Measurements from ENCODE around the gene NPRL2.

NPRL2 gene

GRCh38 chr3:50383750-50384149 is 33.2 kb upstream of the NPRL2 start:
- no peak for DNase-seq (ENCODE audit: low read depth)
- TF ChIP-seq POLR2A (IDR thresholded peaks at IDR 0.05; ENCODE audit: extremely low read depth, insufficient read length) (no peak), CTCF (IDR thresholded peaks at IDR 0.05; ENCODE audit: low read depth, low read length) (no peak), MYC (IDR thresholded peaks at IDR 0.05; ENCODE audit: low read depth, low read length) (no peak), MAX (IDR thresholded peaks at IDR 0.05; ENCODE audit: low read depth, low read length) (no peak)
- H3K4me3 ChIP-seq (ENCODE audit: low read depth, low read length): no peak overlapping the region

GRCh38 chr3:50382722-50383121 is 32.1 kb upstream of the NPRL2 start:
- TF ChIP-seq CTCF (IDR thresholded peaks at IDR 0.05; ENCODE audit: low read depth, low read length): no peak
- TF ChIP-seq POLR2A (IDR thresholded peaks at IDR 0.05; ENCODE audit: extremely low read depth, insufficient read length): no peak
- no peak for TF ChIP-seq MYC (IDR thresholded peaks at IDR 0.05; ENCODE audit: low read depth, low read length)
- H3K4me3 ChIP-seq (ENCODE audit: low read depth, low read length): no peak overlapping the region
- no peak for DNase-seq (ENCODE audit: low read depth)

GRCh38 chr3:50381383-50381782 is 30.8 kb upstream of the NPRL2 start:
- no peak overlapping the region for H3K4me3 ChIP-seq (ENCODE audit: low read depth, low read length)

GRCh38 chr3:50380405-50381085 is 30.0 kb upstream of the NPRL2 start:
- no peak overlapping the region for H3K4me3 ChIP-seq (ENCODE audit: low read depth, low read length)
- no peak for DNase-seq (ENCODE audit: low read depth)
- no peak for TF ChIP-seq POLR2A (IDR thresholded peaks at IDR 0.05; ENCODE audit: extremely low read depth, insufficient read length)
- TF ChIP-seq MYC (IDR thresholded peaks at IDR 0.05; ENCODE audit: low read depth, low read length): no peak
- no peak for TF ChIP-seq MAX (IDR thresholded peaks at IDR 0.05; ENCODE audit: low read depth, low read length)

More at GRCh38 chr3:50381383-50381782, 30.8 kb upstream of the NPRL2 start:
- TF ChIP-seq MYC (IDR thresholded peaks at IDR 0.05; ENCODE audit: low read depth, low read length) (no peak), CTCF (IDR thresholded peaks at IDR 0.05; ENCODE audit: low read depth, low read length) (no peak), POLR2A (IDR thresholded peaks at IDR 0.05; ENCODE audit: extremely low read depth, insufficient read length) (no peak), MAX (IDR thresholded peaks at IDR 0.05; ENCODE audit: low read depth, low read length) (no peak)
- no peak for DNase-seq (ENCODE audit: low read depth)

GRCh38 chr3:50378757-50379156 is 28.2 kb upstream of the NPRL2 start:
- TF ChIP-seq CTCF (IDR thresholded peaks at IDR 0.05; ENCODE audit: low read depth, low read length) (no peak), MYC (IDR thresholded peaks at IDR 0.05; ENCODE audit: low read depth, low read length) (no peak), MAX (IDR thresholded peaks at IDR 0.05; ENCODE audit: low read depth, low read length) (no peak), POLR2A (IDR thresholded peaks at IDR 0.05; ENCODE audit: extremely low read depth, insufficient read length) (no peak)
- no peak overlapping the region for H3K4me3 ChIP-seq (ENCODE audit: low read depth, low read length)
- DNase-seq (ENCODE audit: low read depth): no peak

GRCh38 chr3:50378024-50378423 is 27.4 kb upstream of the NPRL2 start:
- no peak overlapping the region for H3K4me3 ChIP-seq (ENCODE audit: low read depth, low read length)
- TF ChIP-seq MAX (IDR thresholded peaks at IDR 0.05; ENCODE audit: low read depth, low read length): no peak
- no peak for TF ChIP-seq MYC (IDR thresholded peaks at IDR 0.05; ENCODE audit: low read depth, low read length)
- TF ChIP-seq POLR2A (IDR thresholded peaks at IDR 0.05; ENCODE audit: extremely low read depth, insufficient read length): no peak
- no peak for TF ChIP-seq CTCF (IDR thresholded peaks at IDR 0.05; ENCODE audit: low read depth, low read length)
- DNase-seq (ENCODE audit: low read depth): no peak
